Stimulated activated CD4-positive, alpha-beta T cell treated with anti-CD3 and anti-CD28 coated beads, Interleukin-4, amount 100 ng/mL, for 48 hours (primary cell): ENCODE data around the gene TINAG.
"Not testable (repeated sequence)": the region's sequence is repeated elsewhere in the genome, so short reads cannot be mapped to it uniquely, and the experiment has no call there.

Source experiments
- DNase-seq, 2 donors: peaks; one replicate each; pipeline ENCODE4 v3.0.0-alpha.2; 2020; ENCODE audit warnings: low read depth in 2 of 2

The TINAG gene

DNA sequence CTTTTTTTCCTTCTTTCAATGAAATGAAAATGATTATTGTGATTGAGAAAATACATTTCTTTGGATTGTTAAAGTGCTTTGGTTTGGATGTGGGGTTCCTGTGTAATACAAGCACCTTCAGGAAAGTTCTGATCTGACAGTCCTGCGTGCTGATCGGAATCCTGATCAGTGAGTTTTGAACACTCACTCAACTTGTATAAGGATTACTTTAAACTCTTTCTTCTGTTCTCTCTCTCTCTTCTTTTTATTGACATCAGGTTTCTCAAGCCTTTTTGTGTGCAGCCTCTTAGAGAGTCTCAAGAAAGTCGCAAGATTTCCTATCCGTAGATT lies 710 bp downstream of the TINAG start:
- DNase-seq = no peak

DNA sequence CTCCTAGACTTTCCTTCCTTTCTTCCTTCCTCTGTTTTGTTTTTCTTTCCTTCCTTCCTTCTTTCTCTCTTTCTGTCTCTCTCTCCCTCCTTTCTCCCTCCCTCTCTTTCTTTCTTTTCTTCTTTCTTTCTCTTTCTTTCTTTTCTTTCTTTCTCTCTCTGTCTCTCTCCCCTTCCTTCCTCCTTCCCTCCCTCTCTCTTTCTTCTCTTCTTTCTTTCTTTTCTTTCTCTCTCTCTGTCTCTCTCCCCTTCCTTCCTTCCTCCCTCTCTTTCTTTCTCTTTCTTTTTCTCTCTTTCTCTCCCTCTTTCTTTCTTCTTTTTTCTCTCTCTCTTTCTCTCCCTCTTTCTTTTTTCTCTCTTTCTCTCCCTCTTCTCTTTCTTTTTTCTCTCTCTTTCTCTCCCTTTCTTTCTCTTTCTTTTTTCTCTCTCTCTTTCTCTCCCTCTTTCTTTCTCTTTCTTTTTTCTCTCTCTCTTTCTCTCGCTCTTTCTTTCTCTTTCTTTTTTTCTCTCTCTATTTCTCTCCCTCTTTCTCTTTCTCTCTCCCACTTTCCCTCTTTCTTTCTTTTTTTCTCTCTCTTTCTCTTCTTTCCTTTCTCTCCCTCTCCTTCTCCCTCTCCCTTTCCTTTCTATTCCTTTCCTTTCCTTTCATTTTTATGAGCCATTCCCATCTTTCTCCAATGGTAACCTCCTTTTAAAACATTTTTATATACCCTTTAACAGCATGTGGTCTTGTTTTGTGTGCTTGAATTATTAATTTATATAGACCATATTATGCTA lies 2.3 kb downstream of the TINAG start:
- no peak for DNase-seq

- no peak for DNase-seq
Observed at GRCh38 chr6:54315656-54316055, 7.4 kb downstream of the TINAG start.

DNA sequence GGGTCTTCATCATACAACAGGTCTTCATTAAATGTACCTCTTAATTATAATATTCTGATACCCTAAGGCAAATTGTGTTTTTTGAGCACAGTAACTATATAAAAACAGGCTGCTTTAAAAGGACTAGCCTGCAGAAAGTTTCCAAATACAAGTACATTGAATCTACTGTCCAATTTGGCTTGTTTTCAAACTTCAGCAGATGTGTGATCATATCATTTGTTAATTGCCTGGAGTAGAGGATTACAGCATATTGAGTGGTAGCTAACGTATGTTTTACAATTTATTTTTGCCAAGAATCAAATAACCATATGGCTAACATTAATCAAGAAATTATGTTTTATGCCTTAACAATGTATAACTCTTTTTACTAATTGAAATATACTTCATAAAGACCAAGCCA lies 12.6 kb downstream of the TINAG start:
- no peak for DNase-seq

- DNase-seq = no peak
Observed at GRCh38 chr6:54327631-54328030, 19.4 kb downstream of the TINAG start.

DNA sequence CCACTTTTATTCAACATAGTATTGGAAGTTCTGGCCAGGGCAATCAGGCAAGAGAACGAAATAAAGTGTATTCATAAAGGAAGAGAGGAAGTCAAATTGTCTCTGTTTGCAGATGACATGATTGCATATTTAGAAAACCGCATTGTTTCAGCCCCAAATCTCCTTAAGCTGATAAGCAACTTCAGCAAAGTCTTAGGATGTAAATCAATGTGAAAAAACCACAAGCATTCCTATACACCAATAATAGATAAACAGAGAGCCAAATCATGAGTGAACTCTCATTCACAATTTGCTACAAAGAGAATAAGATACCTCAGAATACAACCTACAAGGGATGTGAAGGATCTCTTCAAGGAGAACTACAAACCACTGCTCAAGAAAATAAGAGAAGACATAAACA lies 23.3 kb downstream of the TINAG start:
- not testable (repeated sequence) for DNase-seq

- no peak for DNase-seq
Observed at GRCh38 chr6:54335871-54336270, 27.6 kb downstream of the TINAG start.

DNA sequence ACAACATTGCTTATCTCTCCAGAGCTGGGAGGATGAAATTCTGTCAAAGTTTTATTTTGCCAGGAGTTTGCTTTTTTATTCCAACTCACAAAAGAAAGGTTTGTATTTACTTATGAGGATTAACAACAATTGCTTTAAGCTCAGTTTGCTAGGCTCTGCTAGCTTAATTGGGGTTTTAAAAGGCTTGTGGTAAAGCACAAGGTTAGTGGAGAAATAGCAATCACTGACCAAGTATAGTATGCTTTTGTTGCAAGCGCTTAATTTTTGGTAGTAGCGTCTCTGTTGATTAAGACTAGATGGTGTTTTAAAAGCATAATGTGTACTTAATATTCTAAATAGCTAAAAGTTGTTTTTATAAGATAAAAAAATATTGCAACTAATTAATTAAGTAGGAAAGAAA lies 45.7 kb downstream of the TINAG start:
- no peak for DNase-seq

GRCh38 chr6:54354608-54355007 lies 46.4 kb downstream of the TINAG start:
- no peak for DNase-seq

- DNase-seq = no peak
Observed at GRCh38 chr6:54357141-54357540, 48.9 kb downstream of the TINAG start.

- no peak for DNase-seq
Observed at GRCh38 chr6:54361188-54361587, 52.9 kb downstream of the TINAG start.

GRCh38 chr6:54361734-54362133 lies 53.5 kb downstream of the TINAG start:
- DNase-seq = no peak

DNA sequence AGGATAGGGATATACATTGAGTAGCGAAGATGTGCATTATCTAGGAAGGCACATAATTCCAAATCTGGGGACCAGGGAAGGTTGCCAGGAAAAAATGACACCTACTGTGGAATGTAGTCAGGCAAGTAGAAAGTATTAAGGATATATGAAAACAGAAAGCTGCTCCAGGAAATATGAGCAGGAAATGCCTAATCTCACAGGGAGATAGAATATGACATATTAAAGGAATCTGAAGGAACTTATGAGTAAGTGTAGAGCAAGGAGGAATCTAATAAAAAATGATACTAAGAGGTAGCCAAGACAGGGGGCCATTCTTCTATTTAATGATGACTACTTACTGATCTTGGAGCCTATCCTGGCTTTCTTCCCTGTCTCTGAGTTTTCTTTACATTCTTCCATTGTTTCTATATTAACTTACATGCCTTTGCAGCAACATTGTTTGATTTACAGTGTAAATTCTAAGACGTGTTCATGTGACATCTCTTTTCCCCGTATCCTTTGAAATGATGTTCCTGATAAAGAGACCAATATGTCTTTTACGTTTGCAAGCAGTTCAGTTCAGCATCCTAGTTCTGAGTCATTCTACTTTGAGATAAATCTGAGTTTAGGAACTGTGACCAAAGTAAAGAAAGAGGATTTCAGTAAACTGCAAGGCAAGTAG lies 58.6 kb downstream of the TINAG start:
- no peak for DNase-seq

DNA sequence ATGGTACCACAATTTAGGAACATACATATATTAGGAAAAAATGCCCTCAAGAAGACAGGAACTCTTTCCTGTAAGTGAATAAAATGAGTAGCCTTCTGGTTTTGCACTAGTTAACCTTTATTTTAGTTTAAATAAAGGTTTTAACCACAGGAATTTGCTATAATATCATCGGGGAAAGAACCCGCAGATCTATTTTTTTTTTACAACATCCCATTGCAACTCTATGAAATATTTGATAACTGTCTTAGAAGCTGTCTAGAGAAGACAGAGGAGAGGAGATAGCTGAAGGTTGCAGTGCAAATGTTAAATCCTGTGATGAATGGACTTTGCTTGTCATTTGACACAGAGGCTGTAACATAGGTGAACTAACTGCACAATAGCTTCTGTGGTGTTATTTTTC lies 69.5 kb downstream of the TINAG start:
- no peak for DNase-seq

- no peak for DNase-seq
Observed at GRCh38 chr6:54386295-54386694, 78.1 kb downstream of the TINAG start.

DNA sequence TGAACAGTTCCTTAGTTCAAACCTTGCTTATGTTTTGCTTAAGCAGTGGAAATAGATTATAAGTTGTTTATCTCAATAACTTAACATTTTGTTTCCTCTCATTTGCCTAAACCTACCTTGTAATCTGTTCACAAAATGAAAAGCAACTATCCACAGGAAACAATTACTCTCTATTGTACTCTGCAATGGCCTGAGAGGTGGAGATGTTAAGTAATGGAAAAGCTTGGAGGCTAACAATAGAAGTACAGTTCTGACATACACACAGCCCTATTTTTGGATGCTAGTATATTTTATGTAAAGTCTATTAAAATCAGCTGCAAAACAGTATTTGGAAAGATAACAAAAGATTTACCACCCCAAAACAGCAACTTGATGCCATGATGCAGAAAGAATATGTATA lies 82.1 kb downstream of the TINAG start:
- DNase-seq = no peak

DNA sequence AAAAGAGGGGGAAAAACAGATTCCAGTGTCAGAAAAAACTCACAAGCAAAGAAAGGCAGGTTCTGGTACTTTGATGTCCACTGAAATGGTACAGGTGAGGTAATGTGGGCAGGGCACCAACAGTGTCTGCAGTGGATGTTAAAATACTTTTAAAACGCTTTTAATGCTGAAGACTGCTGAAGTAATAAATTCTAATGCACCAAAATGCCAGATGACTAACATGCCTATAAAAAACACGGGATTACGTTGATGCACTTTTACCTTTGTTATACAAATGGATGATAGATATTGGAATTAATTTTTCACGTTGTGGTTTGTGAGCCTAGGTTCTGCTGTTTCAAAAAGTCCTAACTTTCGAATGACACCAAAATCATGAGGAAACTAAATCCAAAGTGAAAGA lies 83.3 kb downstream of the TINAG start:
- DNase-seq = no peak

DNA sequence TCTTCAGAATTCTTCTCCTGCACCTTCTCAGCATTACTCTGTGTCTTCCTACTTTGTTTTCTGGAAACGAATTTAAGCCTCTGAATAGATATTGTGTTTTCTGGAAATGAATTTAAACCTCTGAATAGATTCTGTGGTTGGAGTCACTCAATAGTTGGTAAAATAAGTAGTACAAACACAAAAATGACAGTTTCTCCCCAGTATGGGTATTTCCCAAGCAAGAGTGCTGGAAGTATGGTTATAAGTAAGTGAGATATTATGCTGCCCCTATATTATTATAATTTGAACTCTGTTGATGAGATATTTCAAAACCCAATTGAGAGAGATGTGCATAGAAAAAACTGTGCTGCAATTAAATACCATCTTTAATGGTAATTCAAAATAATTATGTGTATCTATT lies 94.9 kb downstream of the TINAG start:
- no peak for DNase-seq

GRCh38 chr6:54404791-54405190 lies 96.5 kb downstream of the TINAG start:
- no peak for DNase-seq

DNA sequence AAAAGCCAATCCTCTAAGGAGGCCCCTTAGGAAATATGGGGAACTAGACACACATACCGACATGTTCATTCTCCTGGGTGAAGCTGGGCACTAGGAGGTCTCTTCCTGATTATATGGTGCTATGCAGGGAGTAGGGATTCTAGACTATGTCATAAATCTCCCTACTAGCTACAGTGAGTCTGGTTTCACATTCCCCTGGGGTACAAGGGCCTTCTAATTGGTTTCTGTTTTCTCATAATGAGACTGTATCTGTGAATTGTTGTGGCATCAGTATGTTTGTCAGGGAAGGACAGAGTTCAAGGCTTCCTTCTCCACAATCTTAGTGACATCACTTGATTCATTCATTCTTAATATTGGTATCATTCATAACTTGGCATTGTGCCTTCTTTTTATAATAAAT lies 103.5 kb downstream of the TINAG start:
- no peak for DNase-seq

GRCh38 chr6:54415517-54415916 lies 107.3 kb downstream of the TINAG start:
- no peak for DNase-seq

- no peak for DNase-seq
Observed at GRCh38 chr6:54419885-54420284, 111.6 kb downstream of the TINAG start.

- no peak for DNase-seq
Observed at GRCh38 chr6:54426995-54427394, 118.8 kb downstream of the TINAG start.
